HFF-Myc (cell line): ENCODE measurements around the gene IL24.

Experiments used
- DNase-seq: peaks from one replicate; pipeline ENCODE4 v3.0.0-alpha.2; 2011; ENCODE audit warnings: low read depth; ENCODE audit errors: extremely low read depth
- H3K4me3 ChIP-seq: replicated peaks from 2 replicates; pipeline ENCODE4 v1.5.1; 2011; ENCODE audit warnings: low read depth, mild to moderate bottlenecking, control low read depth, low read length
- TF ChIP-seq, protein P1 (sequence below): IDR thresholded peaks from 2 replicates; pipeline ENCODE4 v1.5.1; 2012; ENCODE audit warnings: mild to moderate bottlenecking, low read depth, low read length, control low read depth; ENCODE audit errors: missing control alignments

Gene IL24

DNA sequence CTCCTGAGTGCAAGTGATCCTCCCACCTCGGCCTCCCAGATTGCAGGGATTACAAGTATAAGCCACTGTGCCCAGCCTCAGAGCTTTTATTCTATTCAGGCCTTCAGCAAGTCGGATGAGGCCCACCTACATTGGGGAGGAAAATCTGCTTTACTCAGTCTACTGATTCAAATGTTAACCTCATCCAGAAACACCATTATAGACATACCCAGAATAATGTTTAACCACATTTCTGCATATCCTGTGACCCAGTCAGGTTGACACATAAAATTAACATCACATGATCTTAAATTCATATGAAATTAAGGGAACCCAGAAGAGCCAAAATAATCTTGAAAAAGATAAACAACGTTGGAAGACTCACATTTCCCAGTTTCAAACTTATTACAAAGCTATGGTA is 16.9 kb upstream of the IL24 start:
- H3K4me3 ChIP-seq: no peak overlapping the region
- DNase-seq: no peak
- TF ChIP-seq, protein P1, sequence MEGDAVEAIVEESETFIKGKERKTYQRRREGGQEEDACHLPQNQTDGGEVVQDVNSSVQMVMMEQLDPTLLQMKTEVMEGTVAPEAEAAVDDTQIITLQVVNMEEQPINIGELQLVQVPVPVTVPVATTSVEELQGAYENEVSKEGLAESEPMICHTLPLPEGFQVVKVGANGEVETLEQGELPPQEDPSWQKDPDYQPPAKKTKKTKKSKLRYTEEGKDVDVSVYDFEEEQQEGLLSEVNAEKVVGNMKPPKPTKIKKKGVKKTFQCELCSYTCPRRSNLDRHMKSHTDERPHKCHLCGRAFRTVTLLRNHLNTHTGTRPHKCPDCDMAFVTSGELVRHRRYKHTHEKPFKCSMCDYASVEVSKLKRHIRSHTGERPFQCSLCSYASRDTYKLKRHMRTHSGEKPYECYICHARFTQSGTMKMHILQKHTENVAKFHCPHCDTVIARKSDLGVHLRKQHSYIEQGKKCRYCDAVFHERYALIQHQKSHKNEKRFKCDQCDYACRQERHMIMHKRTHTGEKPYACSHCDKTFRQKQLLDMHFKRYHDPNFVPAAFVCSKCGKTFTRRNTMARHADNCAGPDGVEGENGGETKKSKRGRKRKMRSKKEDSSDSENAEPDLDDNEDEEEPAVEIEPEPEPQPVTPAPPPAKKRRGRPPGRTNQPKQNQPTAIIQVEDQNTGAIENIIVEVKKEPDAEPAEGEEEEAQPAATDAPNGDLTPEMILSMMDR: no peak

- no peak overlapping the region for H3K4me3 ChIP-seq
- TF ChIP-seq, protein P1: no peak
- no peak for DNase-seq
These were observed 14.7 kb upstream of the IL24 start for GRCh38 chr1:206882555-206882954.

DNA sequence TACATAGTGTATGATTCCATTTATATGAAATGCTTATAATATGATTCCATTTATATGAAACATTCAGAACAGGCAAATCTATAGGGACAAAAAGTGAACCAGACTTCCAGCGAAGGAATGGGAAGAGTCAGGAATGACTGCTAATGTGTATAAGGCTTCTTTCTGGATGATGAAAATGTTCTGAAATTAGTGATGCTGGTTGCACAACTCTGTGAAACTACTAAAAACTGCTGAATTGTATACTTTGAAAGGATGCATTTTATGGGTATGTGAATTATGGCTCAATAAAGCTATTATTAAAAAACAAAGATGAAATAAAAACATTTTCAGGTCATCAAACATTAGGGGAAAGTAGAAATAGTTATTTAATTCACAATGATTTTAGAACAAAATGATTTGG is 14.1 kb upstream of the IL24 start:
- no peak for DNase-seq
- H3K4me3 ChIP-seq: no peak overlapping the region
- TF ChIP-seq, protein P1: no peak

DNA sequence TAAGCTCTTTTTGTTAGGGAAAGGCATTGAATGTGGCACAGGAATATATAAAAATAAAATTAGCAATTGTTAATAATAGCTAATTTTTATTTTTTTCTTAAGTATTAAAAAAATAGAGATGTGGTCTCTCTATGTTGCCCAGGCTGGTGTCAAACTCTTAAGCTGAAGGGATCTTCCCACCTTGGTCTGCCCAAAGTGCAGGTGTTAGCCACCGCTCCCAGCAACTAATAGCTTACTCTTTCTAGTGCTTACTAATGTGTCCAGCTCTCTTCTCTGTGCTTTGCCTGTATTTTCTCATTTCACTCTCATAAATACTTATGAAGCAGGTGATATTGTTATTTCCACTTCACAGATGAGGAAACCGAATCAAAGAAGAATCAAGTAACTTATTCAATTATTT is 13.4 kb upstream of the IL24 start:
- no peak for DNase-seq
- TF ChIP-seq, protein P1: no peak
- no peak overlapping the region for H3K4me3 ChIP-seq

GRCh38 chr1:206885341-206886060 is 11.7 kb upstream of the IL24 start:
- TF ChIP-seq, protein P1: no peak
- no peak overlapping the region for H3K4me3 ChIP-seq
- no peak for DNase-seq

GRCh38 chr1:206886831-206887230 is 10.4 kb upstream of the IL24 start:
- no peak for DNase-seq
- TF ChIP-seq, protein P1: no peak
- H3K4me3 ChIP-seq: no peak overlapping the region

GRCh38 chr1:206887701-206888100 is 9.5 kb upstream of the IL24 start:
- DNase-seq: no peak
- TF ChIP-seq, protein P1: no peak
- no peak overlapping the region for H3K4me3 ChIP-seq
